SIG-M5 treated with dmso at 0.1 percent for 504 hours (cell line): ENCODE results near the gene SAMD4B.
A peak's percentile ranks its signal among the peaks of the same experiment; 100 is the strongest.
"Not testable (repeated sequence)": the region's sequence is repeated elsewhere in the genome, so short reads cannot be mapped to it uniquely, and the experiment has no call there.

Experiments
- DNase-seq: peaks from one replicate; lab custom pipeline; 2025; ENCODE audit not compliant: unreplicated experiment; lab: John Stamatoyannopoulos, UW

The SAMD4B gene

GRCh38 chr19:39333507-39333906, 8.7 kb upstream of the SAMD4B start:
- DNase-seq = no peak

- DNase-seq = no peak
Observed at GRCh38 chr19:39334444-39334976, 7.7 kb upstream of the SAMD4B start.

GRCh38 chr19:39335168-39335548, 7.1 kb upstream of the SAMD4B start:
- peak; percentile 19 for DNase-seq

- no peak for DNase-seq
Observed at GRCh38 chr19:39336483-39336882, 5.7 kb upstream of the SAMD4B start.

- DNase-seq = no peak
Observed at GRCh38 chr19:39339674-39340073, 2.5 kb upstream of the SAMD4B start.

- DNase-seq = not testable (repeated sequence)
Observed at GRCh38 chr19:39340156-39340555, 2.1 kb upstream of the SAMD4B start.

GRCh38 chr19:39341129-39341718, 997 bp upstream of the SAMD4B start:
- no peak for DNase-seq

GRCh38 chr19:39342647-39343305, 555 bp downstream of the SAMD4B start:
- no peak for DNase-seq

GRCh38 chr19:39345956-39346355, 3.7 kb downstream of the SAMD4B start:
- no peak for DNase-seq

GRCh38 chr19:39347332-39348164, 5.3 kb downstream of the SAMD4B start:
- DNase-seq = no peak

GRCh38 chr19:39349326-39349725, 7.1 kb downstream of the SAMD4B start:
- no peak for DNase-seq

GRCh38 chr19:39350156-39350555, 7.9 kb downstream of the SAMD4B start:
- no peak for DNase-seq

GRCh38 chr19:39351537-39352064, 9.4 kb downstream of the SAMD4B start:
- no peak for DNase-seq

- no peak for DNase-seq
Observed at GRCh38 chr19:39352381-39353255, 10.4 kb downstream of the SAMD4B start.

- DNase-seq = no peak
Observed at GRCh38 chr19:39355253-39355652, 13.0 kb downstream of the SAMD4B start.

- no peak for DNase-seq
Observed at GRCh38 chr19:39356073-39356472, 13.9 kb downstream of the SAMD4B start.

GRCh38 chr19:39356647-39357046, 14.4 kb downstream of the SAMD4B start:
- no peak for DNase-seq

- no peak for DNase-seq
Observed at GRCh38 chr19:39359026-39359425, 16.8 kb downstream of the SAMD4B start.

GRCh38 chr19:39360599-39360998, 18.4 kb downstream of the SAMD4B start:
- DNase-seq = no peak
